ENCODE results near the gene PMEPA1.

PMEPA1 gene

DNA sequence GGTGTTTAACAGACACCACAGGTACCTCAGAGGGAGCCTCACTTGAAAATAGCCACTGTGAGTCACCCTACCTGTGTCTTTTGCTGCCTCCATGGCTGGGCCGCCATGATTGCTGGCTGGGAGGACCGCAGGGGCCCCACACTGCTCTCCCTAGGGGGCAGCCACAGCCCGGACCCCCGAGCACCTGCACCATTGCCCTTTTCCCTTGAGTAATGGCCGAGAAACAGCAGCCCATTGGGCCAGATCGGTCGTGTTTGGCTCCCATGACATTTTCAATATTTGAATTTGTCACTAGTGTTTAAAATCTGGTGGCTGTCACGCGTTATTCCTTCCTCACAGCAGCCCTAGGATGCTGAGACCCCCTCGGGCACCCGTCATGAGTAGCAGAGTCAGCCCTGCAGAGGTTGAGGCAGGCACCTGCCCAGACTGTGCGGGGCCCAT is 96.3 kb downstream of the PMEPA1 start:
- no peak for ATAC-seq (replicated peaks)
- no peak overlapping the region for H3K4me3 Mint-ChIP-seq
- peaks cover 72% of the 10 kb centered on the region for H3K36me3 Mint-ChIP-seq (ENCODE audit: insufficient read depth)
- H3K27ac Mint-ChIP-seq = peak overlapping the region in 1 of 2 donors; percentile 38
- DNase-seq = no peak
- no peaks in the 10 kb centered on the region for H3K9me3 Mint-ChIP-seq
- H3K27me3 Mint-ChIP-seq = no peaks in the 10 kb centered on the region
- peaks cover 27 to 29% of the 10 kb centered on the region in 2 donors for H3K4me1 Mint-ChIP-seq (ENCODE audit: low read depth in 2 of 2)

DNA sequence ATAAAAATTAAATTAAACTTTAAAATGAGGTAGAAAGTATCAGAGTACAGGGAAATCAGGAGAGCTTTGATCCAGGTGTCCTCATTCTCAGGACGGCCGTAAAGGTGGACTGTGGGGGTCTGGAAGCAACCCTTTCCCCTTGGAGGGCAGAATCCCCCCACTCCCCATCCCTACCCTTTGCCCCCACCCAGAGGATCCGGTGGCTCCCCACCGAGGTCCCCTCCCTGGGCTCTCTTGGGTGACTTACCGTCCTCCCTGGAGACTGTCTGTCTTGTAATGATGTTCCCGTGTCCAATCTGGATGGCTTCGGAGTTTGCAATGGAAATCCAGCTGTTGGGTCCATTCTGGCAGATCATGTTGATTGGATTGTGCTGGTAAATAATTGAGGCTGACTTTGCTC is 96.9 kb downstream of the PMEPA1 start:
- H3K27me3 Mint-ChIP-seq = no peaks in the 10 kb centered on the region
- peaks cover 21 to 25% of the 10 kb centered on the region in 2 donors for H3K4me1 Mint-ChIP-seq (ENCODE audit: low read depth in 2 of 2)
- ATAC-seq (replicated peaks) (no peak), DNase-seq (no peak)
- H3K4me3 Mint-ChIP-seq = no peak overlapping the region
- H3K36me3 Mint-ChIP-seq (ENCODE audit: insufficient read depth) = peaks cover 77% of the 10 kb centered on the region
- no peaks in the 10 kb centered on the region for H3K9me3 Mint-ChIP-seq
- H3K27ac Mint-ChIP-seq = peak overlapping the region in 1 of 2 donors; percentile 38

DNA sequence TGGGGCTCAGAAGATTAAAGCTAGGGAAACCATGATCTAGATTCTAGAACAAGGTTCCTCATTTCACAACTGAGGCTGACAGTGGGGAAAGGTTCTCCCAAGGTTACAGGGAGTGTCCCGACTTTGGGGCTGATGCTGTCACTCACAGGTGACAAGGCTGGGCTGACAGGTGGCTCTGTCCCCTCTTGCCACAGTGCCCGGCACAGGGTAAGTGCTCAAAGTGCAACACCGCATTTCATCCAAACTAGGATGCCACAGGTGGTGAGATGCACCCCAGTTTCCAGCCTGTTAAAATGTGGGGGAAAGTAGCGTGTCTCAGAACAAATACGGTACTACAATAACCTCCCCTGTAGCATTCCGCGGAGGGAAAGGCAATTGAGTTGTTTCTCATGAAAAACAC is 97.4 kb downstream of the PMEPA1 start:
- no peak overlapping the region for H3K27ac Mint-ChIP-seq
- no peaks in the 10 kb centered on the region for H3K27me3 Mint-ChIP-seq
- peaks cover 80% of the 10 kb centered on the region for H3K36me3 Mint-ChIP-seq (ENCODE audit: insufficient read depth)
- DNase-seq (no peak), ATAC-seq (replicated peaks) (no peak)
- H3K4me3 Mint-ChIP-seq = no peak overlapping the region
- H3K4me1 Mint-ChIP-seq (ENCODE audit: low read depth in 2 of 2) = peaks cover 17 to 20% of the 10 kb centered on the region in 2 donors
- no peaks in the 10 kb centered on the region for H3K9me3 Mint-ChIP-seq

DNA sequence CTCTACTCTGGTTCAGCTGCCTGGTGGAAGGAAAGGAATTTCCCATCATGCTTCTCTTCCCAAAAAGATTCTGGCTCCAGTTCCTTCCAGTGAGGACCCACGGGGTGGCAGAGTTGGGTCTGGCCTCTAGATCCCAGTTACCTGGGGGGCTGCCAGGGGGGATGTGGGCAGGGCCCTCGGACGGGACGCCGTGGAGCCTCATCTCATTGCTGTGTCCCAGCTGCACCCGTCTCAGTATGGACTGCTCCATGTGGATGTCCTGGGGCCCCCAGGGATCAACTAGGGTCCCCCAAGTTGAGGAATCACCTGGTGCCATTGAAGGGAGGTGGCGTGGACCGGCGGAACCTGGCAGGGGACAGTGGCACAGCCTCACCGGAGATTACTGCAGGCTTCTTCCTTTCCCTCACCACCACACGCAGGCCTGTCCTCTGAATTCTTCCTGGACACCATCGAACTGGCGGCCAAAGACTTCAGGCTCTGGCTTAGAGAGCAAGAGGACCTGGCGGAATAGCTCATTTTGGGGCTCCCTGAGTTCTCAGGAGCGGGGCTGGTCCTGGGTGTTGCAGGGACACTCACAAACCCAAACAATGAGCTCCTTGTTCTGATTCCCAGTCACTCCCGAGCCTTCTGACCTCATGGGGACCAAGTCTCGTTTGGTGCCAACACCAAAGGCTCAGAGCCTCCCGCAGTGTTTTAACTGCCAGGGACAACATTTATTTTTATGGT is 98.1 kb downstream of the PMEPA1 start:
- Mint-ChIP-seq H3K27ac (no peak overlapping the region), H3K4me1 (ENCODE audit: low read depth in 2 of 2) (peaks cover 12 to 13% of the 10 kb centered on the region in 2 donors), H3K36me3 (ENCODE audit: insufficient read depth) (peaks cover 80% of the 10 kb centered on the region), H3K9me3 (no peaks in the 10 kb centered on the region), H3K27me3 (no peaks in the 10 kb centered on the region), H3K4me3 (no peak overlapping the region)
- ATAC-seq (replicated peaks) (no peak), DNase-seq (no peak)

DNA sequence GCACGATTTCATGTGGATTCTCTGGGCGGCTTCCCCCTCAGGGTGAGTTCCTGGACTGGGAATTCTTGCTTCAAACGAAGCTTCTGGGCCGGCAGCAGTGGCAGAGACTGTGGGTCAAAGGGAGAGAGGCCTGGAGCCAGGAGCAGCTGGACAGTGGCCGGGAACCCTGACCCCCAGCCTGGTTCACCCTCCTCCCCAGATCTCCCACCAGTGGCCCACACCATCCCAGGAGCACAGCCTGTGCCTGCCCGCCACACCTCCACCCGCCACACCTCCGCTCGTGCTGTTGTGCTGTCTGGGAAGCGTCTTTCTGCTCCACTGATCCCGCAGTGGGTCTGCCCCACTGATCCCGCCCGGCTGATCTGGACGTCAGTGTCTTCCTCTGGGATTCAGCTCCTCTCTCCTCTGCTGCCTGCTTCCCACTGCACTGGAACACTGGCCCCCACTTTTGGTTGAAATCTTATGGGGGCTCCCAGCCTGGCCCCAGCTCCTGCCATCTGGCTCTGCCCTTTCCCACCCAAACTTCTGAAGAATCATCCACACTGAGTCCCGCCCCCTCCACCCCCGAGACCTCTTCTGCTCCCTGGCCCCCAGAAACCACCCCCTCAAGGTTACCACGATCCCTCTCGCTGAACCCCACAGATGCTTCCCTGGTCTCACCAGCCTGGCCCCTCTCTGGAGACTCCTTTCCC is 99.4 kb downstream of the PMEPA1 start:
- ATAC-seq (replicated peaks) = no peak

DNA sequence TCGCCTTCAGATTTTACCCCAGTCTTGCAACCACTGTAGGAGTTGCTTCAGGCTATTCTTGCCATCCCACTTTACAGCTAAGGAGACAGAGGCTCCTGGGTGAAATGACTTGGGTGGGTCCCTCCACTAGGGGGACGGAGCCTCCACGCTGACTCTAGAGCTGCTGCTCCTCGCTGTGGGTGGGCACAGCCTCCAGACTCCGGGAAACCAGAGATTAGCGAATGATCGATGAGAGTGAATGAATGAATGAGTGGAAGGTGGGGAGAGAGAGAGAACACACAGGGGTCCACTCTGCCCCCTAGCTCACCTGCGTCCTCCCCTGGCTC is 100.0 kb downstream of the PMEPA1 start:
- no peak overlapping the region for H3K4me3 Mint-ChIP-seq
- H3K27ac Mint-ChIP-seq = peak overlapping the region in 1 of 2 donors; percentile 75
- H3K27me3 Mint-ChIP-seq = no peaks in the 10 kb centered on the region
- DNase-seq = no peak
- H3K4me1 Mint-ChIP-seq (ENCODE audit: low read depth in 2 of 2) = peaks cover 21 to 23% of the 10 kb centered on the region in 2 donors
- no peak for ATAC-seq (replicated peaks)
- no peaks in the 10 kb centered on the region for H3K9me3 Mint-ChIP-seq
- H3K36me3 Mint-ChIP-seq (ENCODE audit: insufficient read depth) = peaks cover 75% of the 10 kb centered on the region

More for the DNA sequence above, 99.4 kb downstream of the PMEPA1 start:
- no peak for DNase-seq
- Mint-ChIP-seq H3K36me3 (ENCODE audit: insufficient read depth) (peaks cover 78% of the 10 kb centered on the region), H3K27me3 (no peaks in the 10 kb centered on the region), H3K4me3 (no peak overlapping the region), H3K27ac (peak overlapping the region; percentile 75 to 77), H3K4me1 (ENCODE audit: low read depth in 2 of 2) (peaks cover 15 to 19% of the 10 kb centered on the region in 2 donors), H3K9me3 (no peaks in the 10 kb centered on the region)

DNA sequence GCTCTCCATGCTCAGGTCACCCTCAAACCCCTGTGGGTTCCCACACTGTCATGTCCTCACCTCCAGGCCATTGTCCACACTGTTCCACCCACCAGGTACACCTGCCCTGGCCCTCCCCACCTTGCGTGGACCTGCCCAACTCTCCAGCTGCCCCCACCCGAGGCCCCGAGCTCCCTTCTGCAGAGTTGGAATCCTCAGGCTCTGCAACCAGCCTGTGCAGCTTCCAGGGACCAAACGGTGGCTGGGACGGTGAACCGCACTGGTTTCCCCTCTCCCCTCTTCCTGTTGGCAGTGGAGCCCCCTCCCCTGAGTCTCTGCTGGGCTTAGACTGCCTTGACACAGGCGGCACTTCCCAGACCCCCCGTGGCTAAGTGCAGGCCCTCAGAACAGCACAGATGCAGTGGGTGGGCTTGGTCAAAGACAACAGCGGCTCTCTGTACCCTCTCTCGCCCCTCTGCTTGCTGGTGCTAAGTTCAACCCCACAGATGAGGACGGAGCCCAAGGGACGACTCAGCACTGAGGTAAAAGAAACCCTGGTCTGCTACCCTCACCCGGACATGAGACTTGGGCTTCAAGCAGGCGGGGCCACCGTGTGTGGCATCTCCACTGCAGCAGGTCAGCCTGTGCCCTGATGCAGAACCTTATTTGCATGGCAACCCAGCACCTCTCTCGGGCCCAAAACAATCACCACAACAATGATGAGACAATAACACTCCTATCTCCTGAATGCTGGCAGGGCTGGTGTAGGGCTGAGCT is 100.6 kb downstream of the PMEPA1 start:
- no peak overlapping the region for H3K4me3 Mint-ChIP-seq
- ATAC-seq (replicated peaks) (no peak), DNase-seq (no peak)
- H3K27ac Mint-ChIP-seq = peak overlapping the region in 1 of 2 donors; percentile 75
- H3K9me3 Mint-ChIP-seq = no peaks in the 10 kb centered on the region
- H3K36me3 Mint-ChIP-seq (ENCODE audit: insufficient read depth) = peaks cover 70% of the 10 kb centered on the region
- H3K27me3 Mint-ChIP-seq = no peaks in the 10 kb centered on the region
- H3K4me1 Mint-ChIP-seq (ENCODE audit: low read depth in 2 of 2) = peaks cover 23 to 24% of the 10 kb centered on the region in 2 donors

DNA sequence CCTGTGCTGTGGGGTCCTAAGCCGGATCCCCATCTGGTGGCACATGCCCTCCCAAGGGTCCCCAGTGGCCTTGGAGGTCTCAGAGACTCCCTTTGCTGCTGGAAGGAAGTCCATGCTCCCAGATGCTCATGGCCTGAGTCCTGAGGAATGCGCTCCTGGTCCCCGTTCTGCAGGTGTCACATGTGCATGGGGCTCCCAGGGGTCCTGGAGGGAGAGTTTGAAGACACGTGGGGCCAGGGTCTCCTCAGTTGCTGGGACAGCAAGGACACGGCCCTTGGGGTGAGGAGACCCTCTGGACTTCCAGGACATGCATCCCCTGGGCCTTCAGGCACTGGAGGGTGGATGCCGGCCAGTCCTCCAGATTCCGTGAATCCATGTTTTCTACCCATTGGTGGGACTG is 101.3 kb downstream of the PMEPA1 start:
- no peak overlapping the region for H3K27ac Mint-ChIP-seq
- H3K27me3 Mint-ChIP-seq = no peaks in the 10 kb centered on the region
- no peak overlapping the region for H3K4me3 Mint-ChIP-seq
- ATAC-seq (replicated peaks) = no peak
- H3K4me1 Mint-ChIP-seq (ENCODE audit: low read depth in 2 of 2) = peaks cover 25 to 27% of the 10 kb centered on the region in 2 donors
- peaks cover 62% of the 10 kb centered on the region for H3K36me3 Mint-ChIP-seq (ENCODE audit: insufficient read depth)
- no peak for DNase-seq
- H3K9me3 Mint-ChIP-seq = no peaks in the 10 kb centered on the region

DNA sequence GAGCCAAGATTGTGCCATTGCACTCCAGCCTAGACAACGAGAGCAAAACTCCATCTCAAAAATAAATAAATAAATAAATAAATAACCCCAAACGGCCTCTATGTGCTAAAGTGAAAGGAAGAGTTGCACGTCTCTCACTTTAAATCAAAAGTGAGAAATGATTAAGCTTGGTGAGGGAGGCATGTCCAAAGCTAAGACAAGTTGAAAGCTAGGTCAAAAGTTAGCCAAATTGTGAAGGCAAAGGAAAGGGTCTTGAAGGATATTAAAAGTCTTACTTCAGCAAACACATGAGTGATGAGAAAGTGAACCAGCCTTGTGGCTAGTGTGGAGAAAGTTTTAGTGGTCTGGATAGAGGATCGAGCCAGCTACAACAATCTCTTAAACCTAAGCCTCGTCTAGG is 103.9 kb downstream of the PMEPA1 start:
- Mint-ChIP-seq H3K4me3 (peak overlapping the region; percentile 57 to 69), H3K36me3 (ENCODE audit: insufficient read depth) (peaks cover 40% of the 10 kb centered on the region), H3K27ac (peak overlapping the region; percentile 97 to 99), H3K9me3 (no peaks in the 10 kb centered on the region), H3K4me1 (ENCODE audit: low read depth in 2 of 2) (peaks cover 33 to 36% of the 10 kb centered on the region in 2 donors), H3K27me3 (no peaks in the 10 kb centered on the region)
- ATAC-seq (replicated peaks) = peak; percentile 20
- DNase-seq = no peak

DNA sequence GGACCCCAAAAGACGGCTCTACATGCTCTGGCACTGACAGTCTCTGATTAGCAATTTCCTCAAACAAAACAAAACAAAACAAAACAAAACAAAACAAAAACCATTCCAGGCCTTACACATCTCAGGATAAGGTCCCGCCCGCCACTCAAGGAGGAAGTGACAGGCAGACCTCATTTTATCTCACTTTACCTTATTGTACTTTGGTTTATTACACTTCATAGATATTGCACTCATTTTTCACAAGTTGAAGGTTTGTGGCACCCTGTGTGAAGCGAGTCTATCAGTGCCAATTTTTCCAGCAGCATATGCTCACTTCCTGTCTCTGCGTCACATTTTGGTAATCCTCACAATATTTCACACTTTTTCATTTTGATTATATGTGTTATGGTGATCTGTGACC is 104.8 kb downstream of the PMEPA1 start:
- DNase-seq (peak; percentile 53 to 61 (median 53)), ATAC-seq (replicated peaks) (peak; percentile 89)
- no peaks in the 10 kb centered on the region for H3K9me3 Mint-ChIP-seq
- peak overlapping the region; percentile 57 to 69 for H3K4me3 Mint-ChIP-seq
- no peaks in the 10 kb centered on the region for H3K27me3 Mint-ChIP-seq
- peak overlapping the region; percentile 97 to 99 for H3K27ac Mint-ChIP-seq
- H3K4me1 Mint-ChIP-seq (ENCODE audit: low read depth in 2 of 2) = peaks cover 30 to 36% of the 10 kb centered on the region in 2 donors
- H3K36me3 Mint-ChIP-seq (ENCODE audit: insufficient read depth) = peaks cover 32% of the 10 kb centered on the region

DNA sequence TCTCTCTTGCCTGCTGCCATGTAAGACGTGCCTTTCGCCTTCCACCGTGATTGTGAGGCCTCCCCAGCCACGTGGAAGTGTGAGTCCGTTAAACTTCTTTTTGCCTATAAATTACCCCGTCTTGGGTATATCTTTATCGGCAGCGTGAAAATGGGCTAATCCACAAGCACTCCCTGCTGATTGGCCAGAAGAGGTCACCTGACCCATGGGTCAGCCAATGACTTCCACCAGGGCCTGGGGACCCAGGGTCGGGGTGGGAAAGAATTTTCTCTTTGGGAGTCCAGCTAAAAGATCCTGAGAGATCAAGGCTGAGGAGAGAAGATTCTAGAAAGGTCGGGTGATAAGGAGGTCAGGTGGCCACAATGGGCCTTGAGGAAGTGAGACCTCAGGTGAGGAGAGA is 106.7 kb downstream of the PMEPA1 start:
- Mint-ChIP-seq H3K27me3 (no peaks in the 10 kb centered on the region), H3K4me1 (ENCODE audit: low read depth in 2 of 2) (peaks cover 30 to 36% of the 10 kb centered on the region in 2 donors), H3K4me3 (peak overlapping the region in 1 of 2 donors; percentile 10), H3K36me3 (ENCODE audit: insufficient read depth) (peaks cover 17% of the 10 kb centered on the region), H3K9me3 (no peaks in the 10 kb centered on the region), H3K27ac (peak overlapping the region; percentile 68 to 91)
- DNase-seq (no peak), ATAC-seq (replicated peaks) (no peak)

DNA sequence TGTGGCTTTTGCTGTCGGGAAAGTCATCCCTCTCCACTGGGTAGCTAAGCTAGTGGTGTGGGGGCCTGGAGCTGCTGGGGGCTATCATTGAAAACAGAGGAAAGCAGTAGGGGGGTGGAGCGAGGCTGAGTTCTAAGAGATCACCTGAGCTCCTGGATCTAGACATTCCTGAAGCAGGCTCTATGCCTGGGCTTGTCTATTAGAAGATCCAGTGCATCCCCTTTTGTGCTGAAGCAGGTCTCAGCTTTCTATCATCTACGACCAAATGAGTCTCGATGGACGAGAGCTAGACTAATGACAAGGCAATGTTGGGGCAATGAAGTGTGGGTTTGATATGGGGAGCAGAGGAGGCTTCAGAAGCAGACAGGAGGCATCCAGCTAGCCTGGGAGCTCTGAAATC is 108.1 kb downstream of the PMEPA1 start:
- no peaks in the 10 kb centered on the region for H3K9me3 Mint-ChIP-seq
- peak overlapping the region in 1 of 2 donors; percentile 91 for H3K27ac Mint-ChIP-seq
- no peak for DNase-seq
- no peak for ATAC-seq (replicated peaks)
- no peaks in the 10 kb centered on the region for H3K27me3 Mint-ChIP-seq
- no peak overlapping the region for H3K4me3 Mint-ChIP-seq
- H3K36me3 Mint-ChIP-seq (ENCODE audit: insufficient read depth) = peaks cover 11% of the 10 kb centered on the region
- peaks cover 28 to 38% of the 10 kb centered on the region in 2 donors for H3K4me1 Mint-ChIP-seq (ENCODE audit: low read depth in 2 of 2)

DNA sequence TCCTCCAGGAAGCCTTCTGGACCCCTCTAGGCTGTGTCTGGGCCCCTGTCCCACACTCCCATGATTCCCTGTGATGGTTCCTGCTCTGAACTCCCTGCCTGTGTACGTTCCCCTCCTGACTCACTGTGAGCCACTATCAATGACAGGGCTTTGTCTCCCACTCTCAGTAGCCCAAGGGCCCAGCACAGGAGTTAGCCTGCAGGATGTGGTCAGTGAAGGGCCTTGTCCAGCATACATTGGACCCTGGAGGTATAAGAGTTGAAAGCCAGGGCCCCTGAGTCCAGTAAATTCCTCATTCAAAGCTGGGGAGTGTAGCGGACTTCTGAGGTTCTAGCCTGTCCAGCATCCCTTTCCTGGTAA is 108.6 kb downstream of the PMEPA1 start:
- DNase-seq = no peak
- ATAC-seq (replicated peaks) = no peak
- Mint-ChIP-seq H3K36me3 (ENCODE audit: insufficient read depth) (peaks cover 10% of the 10 kb centered on the region), H3K27ac (peak overlapping the region in 1 of 2 donors; percentile 91), H3K4me3 (no peak overlapping the region), H3K4me1 (ENCODE audit: low read depth in 2 of 2) (peaks cover 28 to 34% of the 10 kb centered on the region in 2 donors), H3K9me3 (no peaks in the 10 kb centered on the region), H3K27me3 (no peaks in the 10 kb centered on the region)

Data from effector memory CD8-positive, alpha-beta T cell (primary cell).